AG09309 (cell line): ENCODE results near the gene TSC22D4.

Experiments
- DNase-seq: peaks from one replicate; pipeline ENCODE4 v3.0.0-alpha.2; 2010; ENCODE audit warnings: low read depth
- H3K4me3 ChIP-seq: 2 replicates; pipeline ENCODE4 v1.5.1; 2011; ENCODE audit warnings: mild to moderate bottlenecking, low read depth, low read length, moderate library complexity; ENCODE audit not compliant: control insufficient read depth
- TF ChIP-seq, protein P1 (sequence below): IDR thresholded peaks from 2 replicates; pipeline ENCODE4 v1.5.1; 2011; ENCODE audit warnings: mild to moderate bottlenecking, low read depth, low read length, inconsistent platforms; ENCODE audit not compliant: insufficient read depth, control insufficient read depth; ENCODE audit errors: missing control alignments

Gene TSC22D4

GRCh38 chr7:100432621-100433275 is 46.3 kb downstream of the TSC22D4 start:
- no peak for DNase-seq
- TF ChIP-seq, protein P1, sequence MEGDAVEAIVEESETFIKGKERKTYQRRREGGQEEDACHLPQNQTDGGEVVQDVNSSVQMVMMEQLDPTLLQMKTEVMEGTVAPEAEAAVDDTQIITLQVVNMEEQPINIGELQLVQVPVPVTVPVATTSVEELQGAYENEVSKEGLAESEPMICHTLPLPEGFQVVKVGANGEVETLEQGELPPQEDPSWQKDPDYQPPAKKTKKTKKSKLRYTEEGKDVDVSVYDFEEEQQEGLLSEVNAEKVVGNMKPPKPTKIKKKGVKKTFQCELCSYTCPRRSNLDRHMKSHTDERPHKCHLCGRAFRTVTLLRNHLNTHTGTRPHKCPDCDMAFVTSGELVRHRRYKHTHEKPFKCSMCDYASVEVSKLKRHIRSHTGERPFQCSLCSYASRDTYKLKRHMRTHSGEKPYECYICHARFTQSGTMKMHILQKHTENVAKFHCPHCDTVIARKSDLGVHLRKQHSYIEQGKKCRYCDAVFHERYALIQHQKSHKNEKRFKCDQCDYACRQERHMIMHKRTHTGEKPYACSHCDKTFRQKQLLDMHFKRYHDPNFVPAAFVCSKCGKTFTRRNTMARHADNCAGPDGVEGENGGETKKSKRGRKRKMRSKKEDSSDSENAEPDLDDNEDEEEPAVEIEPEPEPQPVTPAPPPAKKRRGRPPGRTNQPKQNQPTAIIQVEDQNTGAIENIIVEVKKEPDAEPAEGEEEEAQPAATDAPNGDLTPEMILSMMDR = no peak
- H3K4me3 ChIP-seq = no peak overlapping the region

GRCh38 chr7:100432053-100432452 is 47.0 kb downstream of the TSC22D4 start:
- TF ChIP-seq, protein P1 = no peak
- no peak for DNase-seq
- no peak overlapping the region for H3K4me3 ChIP-seq

- H3K4me3 ChIP-seq = peak overlapping the region; percentile 80
- TF ChIP-seq, protein P1 = no peak
- DNase-seq = no peak
Observed at GRCh38 chr7:100431286-100431735, 47.7 kb downstream of the TSC22D4 start.

DNA sequence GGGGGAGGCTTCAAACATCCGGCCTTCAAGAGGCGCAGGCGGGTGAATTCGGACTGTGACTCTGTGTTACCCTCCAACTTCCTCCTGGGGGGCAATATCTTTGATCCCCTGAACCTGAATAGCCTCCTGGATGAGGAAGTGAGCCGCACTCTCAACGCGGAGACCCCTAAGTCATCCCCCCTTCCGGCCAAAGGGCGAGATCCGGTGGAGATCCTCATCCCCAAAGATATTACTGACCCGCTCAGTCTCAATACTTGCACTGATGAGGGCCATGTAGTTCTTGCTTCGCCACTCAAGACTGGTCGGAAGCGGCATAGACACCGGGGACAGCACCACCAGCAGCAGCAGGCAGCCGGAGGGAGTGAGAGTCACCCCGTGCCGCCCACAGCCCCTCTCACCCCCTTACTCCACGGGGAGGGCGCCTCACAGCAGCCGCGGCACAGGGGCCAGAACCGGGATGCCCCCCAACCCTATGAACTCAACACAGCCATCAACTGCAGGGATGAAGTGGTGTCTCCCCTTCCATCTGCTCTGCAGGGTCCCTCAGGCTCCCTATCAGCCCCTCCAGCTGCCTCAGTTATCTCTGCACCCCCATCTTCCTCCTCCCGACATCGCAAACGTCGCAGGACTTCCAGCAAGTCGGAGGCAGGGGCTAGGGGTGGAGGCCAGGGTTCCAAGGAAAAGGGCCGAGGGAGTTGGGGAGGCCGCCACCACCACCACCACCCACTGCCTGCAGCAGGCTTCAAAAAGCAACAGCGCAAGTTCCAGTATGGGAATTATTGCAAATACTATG is 48.3 kb downstream of the TSC22D4 start:
- no peak for DNase-seq
- TF ChIP-seq, protein P1 = no peak
- H3K4me3 ChIP-seq = peak overlapping the region; percentile 80

- H3K4me3 ChIP-seq = peak within 1 kb of the TSS; percentile 80
- TF ChIP-seq, protein P1 = no peak
- peak; percentile 84 for DNase-seq
Observed at GRCh38 chr7:100429637-100430492, 49.1 kb downstream of the TSC22D4 start, which contains the start of gene MEPCE. MEPCE (plus strand) TSS chr7:100429831; CDS start chr7:100430019, 188 bp downstream.

- H3K4me3 ChIP-seq = peak overlapping the region; percentile 80
- DNase-seq = peak; percentile 98
- TF ChIP-seq, protein P1 = no peak
Observed at GRCh38 chr7:100428967-100429636, 49.9 kb downstream of the TSC22D4 start.
